HG02678 (cell line): ENCODE data around the gene ZNF624.
"Not testable (repeated sequence)": the region's sequence is repeated elsewhere in the genome, so short reads cannot be mapped to it uniquely, and the experiment has no call there.

Experiments used
- ATAC-seq: cut with Tn5 transposase; IDR thresholded peaks from one replicate; pipeline ENCODE4 v1.9.1; 2021; ENCODE audit warnings: mild to moderate bottlenecking, moderate library complexity; ENCODE audit not compliant: unreplicated experiment

The ZNF624 gene

GRCh38 chr17:16653367-16654041, at the start of gene ZNF624:
Gene ZNF624, minus strand, starts transcription at chr17:16653850.
- ATAC-seq: peak; percentile 93

- ATAC-seq: not testable (repeated sequence)
These were observed 44.0 kb upstream of the ZNF624 start for GRCh38 chr17:16697603-16698002.

DNA sequence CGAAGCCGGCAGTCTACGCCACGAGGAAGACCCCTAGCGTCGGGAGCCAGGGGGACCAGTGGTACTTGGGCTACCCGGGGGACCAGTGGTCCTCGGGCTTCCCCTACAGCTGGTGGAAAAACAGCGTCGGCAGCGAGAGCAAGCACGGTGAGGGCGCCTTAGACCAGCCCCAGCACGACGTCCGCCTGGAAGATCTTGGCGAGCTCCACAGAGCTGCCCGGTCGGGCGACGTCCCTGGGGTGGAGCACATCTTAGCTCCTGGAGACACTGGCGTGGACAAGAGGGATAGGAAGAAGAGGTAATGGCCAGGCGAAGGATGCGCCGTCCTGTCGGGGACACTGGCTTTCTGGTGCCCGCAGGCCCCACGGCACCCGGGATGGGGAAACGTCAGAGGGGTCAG, 36.8 kb upstream of the ZNF624 start:
- ATAC-seq: not testable (repeated sequence)

DNA sequence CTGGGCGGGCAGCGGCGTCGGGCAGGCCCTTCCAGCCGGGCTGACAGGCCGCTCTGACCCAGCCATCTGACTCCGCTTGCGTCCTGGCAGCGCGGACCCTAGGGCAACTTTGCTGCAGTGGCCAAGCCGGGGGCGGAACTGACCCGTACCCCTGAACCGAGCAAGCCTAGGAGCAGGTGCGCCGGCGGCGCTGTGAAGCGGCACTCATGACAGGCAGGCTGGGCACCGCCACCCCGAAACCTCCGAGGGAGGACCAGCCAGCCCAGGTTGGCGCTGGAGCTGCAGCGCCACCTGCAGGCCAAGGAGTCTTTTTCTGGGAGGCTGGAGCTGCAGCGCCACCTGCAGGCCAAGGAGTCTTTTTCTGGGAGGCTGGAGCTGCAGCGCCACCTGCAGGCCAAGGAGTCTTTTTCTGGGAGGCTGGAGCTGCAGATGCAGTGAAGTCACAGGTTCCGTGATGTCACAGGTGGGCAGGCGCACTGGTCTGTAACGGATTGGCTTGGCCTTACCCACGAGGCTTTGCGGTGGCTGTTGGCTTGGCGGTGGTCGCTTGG, 36.2 kb upstream of the ZNF624 start, which contains the start of gene CCDC144A:
Gene CCDC144A (plus strand): TSS at position 511 of the 551 bp plus-strand sequence. CDS start 160 bp downstream, outside the sequence.
- not testable (repeated sequence) for ATAC-seq

GRCh38 chr17:16687151-16687550, 33.5 kb upstream of the ZNF624 start:
- not testable (repeated sequence) for ATAC-seq

- not testable (repeated sequence) for ATAC-seq
These were observed 32.4 kb upstream of the ZNF624 start for GRCh38 chr17:16686019-16686418.

GRCh38 chr17:16683290-16684138, 29.9 kb upstream of the ZNF624 start:
- ATAC-seq: not testable (repeated sequence)

GRCh38 chr17:16676676-16677268, 23.1 kb upstream of the ZNF624 start:
- no peak for ATAC-seq

GRCh38 chr17:16666907-16667636, 13.4 kb upstream of the ZNF624 start:
- ATAC-seq: not testable (repeated sequence)

DNA sequence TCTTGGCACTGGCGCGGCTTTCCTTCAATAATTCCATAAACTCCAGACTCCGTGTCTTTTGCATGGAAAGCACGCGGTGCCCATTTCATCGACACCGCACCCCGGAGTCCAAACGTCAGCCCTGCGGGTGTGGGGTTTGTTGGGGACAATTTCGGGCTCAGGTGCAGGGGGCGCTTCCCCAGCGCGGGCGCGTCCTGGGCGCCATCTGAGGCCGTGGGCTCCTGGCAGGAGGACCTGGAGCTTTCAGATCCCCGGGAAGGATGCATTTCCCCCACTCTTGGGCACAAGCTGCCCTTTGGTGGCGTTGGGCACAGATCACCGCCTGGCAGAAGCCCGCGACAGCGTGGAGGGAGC, 12.9 kb upstream of the ZNF624 start:
- ATAC-seq: not testable (repeated sequence)

- ATAC-seq: no peak
These were observed 9.3 kb upstream of the ZNF624 start for GRCh38 chr17:16662936-16663335.

- no peak for ATAC-seq
These were observed 7.6 kb upstream of the ZNF624 start for GRCh38 chr17:16661217-16661616.

GRCh38 chr17:16652847-16653366, 743 bp downstream of the ZNF624 start:
- ATAC-seq: no peak

DNA sequence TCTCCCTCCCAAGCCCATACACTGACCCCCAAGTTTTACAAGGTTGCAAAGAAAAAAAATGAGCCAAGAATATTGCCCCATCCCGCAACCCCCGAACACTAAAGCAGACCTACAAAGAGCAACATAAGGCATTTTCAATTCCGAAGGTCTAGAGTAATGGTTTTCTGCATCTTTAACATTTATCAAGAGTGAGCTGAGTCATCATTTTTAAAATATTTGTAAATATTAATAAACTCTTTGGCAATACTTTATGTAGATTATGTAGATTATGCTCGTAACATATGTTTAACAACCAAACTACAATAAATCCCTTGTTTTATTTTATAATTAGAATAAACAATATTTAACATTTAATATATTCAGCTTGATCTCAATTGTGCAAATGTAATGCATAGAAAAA, 1.4 kb downstream of the ZNF624 start:
- no peak for ATAC-seq

DNA sequence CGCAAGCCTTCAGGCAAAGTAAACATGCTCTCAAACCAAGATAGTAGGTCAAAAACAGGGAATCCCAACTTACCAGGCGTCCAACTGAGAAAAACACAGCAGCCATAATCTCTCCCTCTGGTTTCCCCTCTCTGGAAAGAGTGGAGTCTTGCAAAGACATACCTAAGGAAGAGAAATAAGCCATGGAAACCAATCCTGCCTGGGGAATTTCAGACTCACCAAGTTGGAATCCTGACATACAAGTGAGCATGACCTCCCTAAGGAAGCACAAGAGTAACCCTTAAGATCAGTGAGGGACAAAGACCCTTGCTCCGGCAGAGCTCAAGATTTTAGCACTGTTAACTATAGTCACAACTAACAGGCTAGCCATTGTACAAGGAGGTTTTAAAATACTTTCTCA, 4.1 kb downstream of the ZNF624 start:
- ATAC-seq: no peak

DNA sequence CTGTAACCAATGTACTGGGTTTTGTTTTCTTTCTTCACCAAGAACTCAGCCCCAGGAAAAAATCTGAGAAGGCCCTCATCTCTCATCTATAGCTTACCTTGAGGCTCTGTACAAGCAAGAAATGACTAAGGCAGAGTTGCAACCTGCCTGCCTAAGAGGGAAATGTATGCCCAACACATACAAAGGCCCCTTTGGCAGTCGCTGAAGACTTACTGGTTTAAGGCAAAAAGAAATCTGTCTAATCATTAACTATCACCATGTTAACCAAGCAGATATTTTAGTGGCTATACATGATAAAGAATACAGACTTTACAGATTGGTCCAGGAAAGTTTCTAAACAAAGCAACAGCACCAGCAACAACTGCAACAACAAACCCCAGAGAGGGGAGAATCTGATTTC, 14.2 kb downstream of the ZNF624 start:
- ATAC-seq: no peak

GRCh38 chr17:16623282-16623681, 30.4 kb downstream of the ZNF624 start:
- no peak for ATAC-seq

DNA sequence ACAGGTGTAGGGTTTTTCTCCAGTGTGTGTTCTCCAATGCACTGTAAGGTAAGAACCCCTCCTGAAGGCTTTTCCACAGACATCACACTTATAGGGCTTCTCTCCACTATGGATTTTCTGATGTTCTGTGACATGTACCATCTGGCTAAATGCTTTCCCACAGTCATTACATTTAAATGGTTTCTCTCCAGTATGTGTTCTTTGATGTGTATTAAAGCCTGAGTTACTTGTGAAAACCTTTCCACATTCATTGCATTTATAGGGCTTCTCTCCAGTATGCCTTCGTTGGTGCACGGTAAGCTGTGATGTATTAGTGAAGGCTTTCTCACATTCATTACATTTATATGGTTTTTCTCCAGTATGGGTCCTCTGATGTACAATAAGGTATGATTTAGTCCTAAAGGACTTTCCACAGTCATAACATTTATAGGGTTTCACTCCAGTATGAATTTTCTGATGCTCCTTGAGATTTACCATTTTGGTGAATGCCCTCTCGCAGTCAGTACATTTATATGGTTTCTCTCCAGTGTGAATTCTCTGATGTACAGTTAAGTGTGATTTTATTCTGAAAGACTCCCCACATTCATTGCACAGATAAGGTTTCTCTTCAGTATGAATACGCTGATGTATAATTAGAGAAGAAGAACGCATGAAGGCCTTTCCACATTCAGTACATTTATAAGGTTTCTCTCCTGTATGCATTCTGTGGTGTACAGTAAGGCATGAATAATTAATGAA, 30.9 kb downstream of the ZNF624 start:
- no peak for ATAC-seq

DNA sequence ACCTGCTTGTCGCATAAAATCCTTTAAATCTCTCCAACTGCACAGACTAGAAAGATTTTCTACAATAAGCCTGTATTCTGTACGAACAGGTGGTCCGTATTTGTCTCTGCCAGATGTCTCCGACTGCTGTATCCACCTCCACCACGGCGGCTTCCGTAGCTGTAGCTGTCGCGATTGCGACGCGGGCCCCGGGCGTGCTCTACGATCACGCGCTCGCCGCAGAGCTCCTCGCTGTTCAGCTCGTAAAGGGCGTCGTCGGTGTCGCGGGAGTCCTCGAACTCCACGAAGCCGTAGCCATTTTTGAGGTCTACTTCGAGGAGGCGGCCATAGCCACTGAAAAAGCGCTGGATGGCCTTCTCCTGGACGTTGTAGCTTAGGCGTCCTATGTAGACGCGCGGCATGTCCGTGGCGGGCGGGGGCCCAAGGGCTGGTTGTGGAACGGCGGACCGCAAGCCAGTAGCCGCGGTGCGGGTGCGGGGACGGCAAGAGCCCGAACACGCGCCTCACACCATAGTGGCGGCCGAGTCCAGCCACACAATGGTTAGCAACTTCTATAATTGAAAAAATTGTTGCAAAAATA, 36.1 kb downstream of the ZNF624 start:
- no peak for ATAC-seq
